Germinal center (tissue), 1 donor: ENCODE measurements around the gene RORB.
A peak's percentile ranks its signal among the peaks of the same experiment; 100 is the strongest.

Source experiments
- DNase-seq: peaks from one replicate; pipeline ENCODE4 v3.0.0; 2012; ENCODE audit warnings: mixed read lengths, low spot score

Gene RORB

DNA sequence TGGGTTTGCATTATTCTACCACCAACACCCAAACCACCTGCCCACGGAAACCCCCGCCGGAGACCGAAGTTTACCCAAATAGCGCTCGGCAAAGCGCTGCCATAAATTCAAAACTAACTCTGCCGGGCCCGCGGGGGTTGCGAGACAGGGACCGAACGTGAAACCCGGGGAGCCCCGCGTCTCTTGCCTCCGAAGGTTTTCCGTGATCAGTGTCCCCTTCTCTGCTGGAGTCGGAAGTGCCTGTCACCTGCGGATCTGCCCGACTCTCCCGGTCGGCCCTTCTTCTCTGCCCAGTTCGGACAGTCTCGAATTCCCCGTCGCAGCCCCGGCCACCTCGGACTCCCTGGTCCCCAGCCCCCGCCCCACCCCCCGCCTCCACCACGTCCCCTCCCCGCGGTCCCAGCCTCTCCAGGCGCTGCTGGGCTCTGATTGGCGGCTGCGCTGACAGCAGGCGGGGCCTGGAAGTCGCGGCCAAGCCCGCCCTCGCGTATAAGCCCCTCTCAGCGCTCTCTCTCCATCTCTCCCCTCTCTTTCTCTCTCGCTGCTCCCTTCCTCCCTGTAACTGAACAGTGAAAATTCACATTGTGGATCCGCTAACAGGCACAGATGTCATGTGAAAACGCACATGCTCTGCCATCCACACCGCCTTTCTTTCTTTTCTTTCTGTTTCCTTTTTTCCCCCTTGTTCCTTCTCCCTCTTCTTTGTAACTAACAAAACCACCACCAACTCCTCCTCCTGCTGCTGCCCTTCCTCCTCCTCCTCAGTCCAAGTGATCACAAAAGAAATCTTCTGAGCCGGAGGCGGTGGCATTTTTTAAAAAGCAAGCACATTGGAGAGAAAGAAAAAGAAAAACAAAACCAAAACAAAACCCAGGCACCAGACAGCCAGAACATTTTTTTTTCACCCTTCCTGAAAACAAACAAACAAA lies at the start of gene RORB:
Gene RORB, plus strand, starts transcription at position 517 of the 929 bp plus-strand sequence. CDS start 642 bp downstream, outside the sequence.
- DNase-seq = peak; percentile 49

DNA sequence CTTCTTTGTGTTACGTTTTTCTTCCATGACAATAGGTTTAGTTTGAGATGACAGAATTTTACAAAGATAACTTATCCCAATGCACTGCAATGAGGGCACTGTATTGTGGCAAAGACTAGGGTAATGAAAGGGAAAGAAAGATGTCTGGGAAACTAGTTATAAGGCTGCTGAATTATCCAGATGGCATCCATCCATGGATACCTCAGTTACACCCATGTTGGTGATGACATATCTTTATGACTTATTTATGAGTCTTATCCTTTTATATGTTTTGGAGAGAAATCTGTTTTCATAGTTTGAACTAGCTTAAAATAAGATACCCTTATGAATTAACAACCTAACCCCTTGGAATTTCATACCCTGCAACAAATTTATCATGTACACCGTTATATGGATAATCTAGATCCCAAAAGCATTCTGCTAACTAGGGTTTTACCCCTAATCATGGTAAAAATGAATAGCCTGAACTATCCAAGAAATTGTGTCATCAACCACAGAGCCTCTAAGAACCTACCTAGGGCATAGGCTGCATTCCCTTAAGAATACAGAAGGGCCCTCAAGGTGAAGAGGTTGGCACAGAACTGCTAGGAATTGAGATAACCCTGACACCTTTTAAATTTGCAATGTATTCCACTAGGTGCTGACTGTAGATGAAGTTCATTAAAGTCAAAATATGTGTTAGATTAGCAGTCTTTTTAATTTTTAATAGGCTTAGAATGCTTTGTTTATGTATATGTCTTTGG lies 49.5 kb upstream of the RORB start:
- no peak for DNase-seq

DNA sequence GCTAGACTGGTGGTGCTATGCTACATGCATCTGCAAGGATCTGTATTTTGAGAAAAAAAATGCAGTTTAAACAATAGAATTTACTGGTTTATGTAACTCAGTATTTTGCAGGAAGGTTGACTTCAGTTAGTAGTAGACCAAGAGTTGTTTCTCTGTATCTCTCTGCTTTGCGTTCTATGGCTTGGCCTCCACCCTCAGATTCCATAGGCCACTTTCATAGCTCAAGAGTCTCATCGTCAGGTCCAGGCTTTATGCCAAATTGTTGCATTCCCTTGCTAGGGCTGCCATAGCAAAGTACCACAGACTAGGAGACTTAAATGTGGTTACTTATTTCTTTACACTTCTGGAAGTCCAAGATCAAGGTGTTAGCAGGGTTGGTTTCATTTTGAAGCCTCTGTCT lies 48.1 kb upstream of the RORB start:
- no peak for DNase-seq

DNA sequence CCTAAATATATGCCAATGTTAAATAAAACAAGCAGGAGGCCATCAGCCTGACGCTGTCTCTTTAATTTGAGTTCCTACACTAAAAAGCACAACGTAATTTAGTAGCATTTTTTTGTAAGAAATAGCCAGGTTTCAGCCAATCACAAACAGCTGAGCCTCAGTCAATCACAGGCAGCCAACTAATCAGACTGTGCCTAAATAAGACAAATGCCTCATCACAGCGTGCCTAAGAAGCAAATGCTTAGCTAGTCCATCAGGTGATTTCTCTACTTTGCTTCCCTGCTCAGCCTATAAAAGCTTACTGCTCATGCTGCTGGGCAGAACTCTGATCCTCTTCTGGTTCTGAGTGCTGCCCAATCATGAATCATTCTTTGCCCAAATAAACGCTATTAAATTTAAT lies 38.3 kb upstream of the RORB start:
- DNase-seq = no peak

DNA sequence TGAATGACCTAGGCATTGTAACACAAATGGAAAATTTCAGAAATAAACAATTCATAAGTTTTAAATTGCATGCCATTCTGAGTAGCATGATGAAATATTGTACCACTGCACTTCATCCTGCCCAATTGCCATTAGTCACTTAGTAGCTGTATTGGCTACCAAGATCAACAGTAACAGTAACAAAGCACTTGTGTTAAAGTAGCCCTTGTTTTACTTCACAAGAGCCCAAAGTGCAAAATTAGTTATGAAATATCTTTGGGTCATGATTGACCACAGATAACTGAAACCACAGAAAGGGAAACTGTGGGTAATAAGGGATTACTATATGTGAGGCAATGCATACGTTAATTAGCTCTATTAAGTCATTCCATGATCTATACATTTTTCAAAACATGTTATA lies 33.3 kb upstream of the RORB start:
- DNase-seq = no peak

DNA sequence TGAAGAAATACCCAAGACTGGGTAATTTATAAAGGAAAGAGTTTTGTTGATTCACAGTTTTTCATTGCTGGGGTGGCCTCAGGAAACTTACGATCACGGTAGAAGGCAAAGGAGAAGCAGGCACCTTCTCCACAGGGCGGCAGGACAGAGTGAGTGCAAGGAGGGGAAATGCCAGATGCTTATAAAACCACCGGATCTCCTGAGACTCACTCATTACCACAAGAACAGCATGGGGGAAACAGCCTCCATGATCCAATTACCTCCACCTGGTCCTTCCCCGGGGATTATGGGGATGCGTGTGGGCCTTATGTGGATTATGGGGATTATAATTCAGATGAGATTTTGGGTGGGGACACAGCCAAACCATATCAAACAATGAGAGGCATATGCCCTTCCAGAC lies 18.5 kb upstream of the RORB start:
- DNase-seq = no peak

DNA sequence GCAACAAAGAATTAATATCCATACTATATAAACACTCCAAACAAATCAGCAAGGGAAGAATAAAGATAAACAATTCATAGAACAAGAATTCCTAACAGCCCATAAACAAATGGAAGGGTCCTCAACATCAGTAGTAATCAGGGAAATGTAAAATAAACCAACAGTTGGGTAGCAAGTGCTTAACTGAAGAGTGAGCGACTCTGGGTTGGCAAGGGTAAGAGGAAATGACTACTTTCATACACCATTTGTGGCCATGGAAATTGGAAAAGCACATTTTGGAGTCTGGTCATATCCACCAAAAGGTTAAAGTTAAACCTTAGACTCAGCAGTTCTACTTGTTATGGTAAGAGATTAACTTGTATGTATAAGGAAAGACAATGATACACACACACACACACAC lies 17.4 kb upstream of the RORB start:
- DNase-seq = no peak

DNA sequence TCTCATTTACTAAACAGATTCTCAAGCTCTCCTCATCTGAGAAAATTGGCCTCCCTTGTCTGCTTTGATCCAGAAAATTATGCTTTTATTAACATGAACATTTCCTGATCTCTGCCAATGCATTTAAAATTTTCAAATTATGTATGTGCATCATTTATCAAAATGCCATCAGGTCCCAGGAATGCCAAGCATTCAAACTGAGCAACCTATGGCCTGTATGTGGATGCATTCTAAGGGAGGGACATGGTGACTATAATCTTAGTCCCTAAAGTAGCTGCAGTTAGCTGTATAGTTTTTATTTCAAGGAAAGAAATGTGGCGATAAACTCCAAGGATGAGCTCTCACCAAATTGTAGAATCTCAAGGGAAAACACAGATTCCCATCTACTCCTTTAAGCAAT lies 9.7 kb upstream of the RORB start:
- DNase-seq = no peak

DNA sequence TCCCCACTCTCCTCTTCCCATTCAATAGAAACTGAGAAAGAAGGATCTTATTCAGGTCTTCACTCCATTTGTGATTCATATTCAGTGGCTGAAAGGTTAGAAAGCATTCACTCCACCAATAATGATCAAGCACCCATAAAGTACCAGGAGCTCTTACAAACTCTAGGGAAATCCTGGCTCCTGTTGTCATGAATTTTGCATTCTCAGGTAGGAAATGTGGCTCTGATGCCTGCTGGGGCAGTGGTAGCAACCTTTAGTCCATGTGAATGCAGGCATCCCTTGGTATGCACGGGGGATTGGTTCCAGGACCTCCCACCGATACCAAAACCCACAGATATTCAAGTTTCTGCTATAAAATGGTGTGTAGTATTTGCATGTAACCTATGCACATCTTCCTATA lies 3.6 kb upstream of the RORB start:
- no peak for DNase-seq

DNA sequence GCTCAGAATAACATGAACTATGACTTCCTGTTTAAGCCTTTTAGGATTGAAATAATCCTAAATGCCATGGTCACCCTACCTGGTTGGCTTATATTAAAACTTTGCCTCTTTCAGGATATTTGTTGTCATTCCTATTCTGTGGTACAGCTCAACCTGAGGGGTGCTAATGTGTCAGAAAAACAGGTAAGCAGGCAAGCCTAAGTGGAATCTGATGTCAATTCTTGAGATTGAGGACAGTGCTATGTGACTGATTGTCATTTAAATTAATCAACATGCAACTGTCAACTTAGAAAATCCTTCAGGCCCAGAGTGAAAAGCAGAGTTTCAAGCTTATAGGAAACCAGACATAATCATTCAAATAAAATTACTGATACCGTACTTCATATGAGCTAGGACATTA lies 2.6 kb upstream of the RORB start:
- DNase-seq = no peak

DNA sequence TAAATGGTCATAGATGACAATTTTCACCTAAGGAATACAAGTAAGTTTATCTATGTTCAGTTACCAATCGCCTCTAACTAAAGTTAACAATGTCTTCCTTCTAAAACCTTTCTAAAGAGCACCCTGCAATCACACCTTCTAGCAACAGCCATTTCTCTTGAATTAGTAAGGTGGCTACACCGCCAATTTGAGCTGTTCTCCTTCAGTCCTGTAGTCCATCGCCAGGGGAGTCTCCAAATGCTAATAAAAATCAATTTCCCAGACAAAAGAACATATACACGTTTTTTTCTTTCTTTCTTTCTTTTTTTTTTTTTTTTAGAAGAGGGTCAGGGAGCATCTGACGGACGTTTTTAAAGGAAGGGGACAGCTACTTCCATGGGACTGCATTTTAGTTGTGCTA lies 729 bp upstream of the RORB start:
- no peak for DNase-seq

DNA sequence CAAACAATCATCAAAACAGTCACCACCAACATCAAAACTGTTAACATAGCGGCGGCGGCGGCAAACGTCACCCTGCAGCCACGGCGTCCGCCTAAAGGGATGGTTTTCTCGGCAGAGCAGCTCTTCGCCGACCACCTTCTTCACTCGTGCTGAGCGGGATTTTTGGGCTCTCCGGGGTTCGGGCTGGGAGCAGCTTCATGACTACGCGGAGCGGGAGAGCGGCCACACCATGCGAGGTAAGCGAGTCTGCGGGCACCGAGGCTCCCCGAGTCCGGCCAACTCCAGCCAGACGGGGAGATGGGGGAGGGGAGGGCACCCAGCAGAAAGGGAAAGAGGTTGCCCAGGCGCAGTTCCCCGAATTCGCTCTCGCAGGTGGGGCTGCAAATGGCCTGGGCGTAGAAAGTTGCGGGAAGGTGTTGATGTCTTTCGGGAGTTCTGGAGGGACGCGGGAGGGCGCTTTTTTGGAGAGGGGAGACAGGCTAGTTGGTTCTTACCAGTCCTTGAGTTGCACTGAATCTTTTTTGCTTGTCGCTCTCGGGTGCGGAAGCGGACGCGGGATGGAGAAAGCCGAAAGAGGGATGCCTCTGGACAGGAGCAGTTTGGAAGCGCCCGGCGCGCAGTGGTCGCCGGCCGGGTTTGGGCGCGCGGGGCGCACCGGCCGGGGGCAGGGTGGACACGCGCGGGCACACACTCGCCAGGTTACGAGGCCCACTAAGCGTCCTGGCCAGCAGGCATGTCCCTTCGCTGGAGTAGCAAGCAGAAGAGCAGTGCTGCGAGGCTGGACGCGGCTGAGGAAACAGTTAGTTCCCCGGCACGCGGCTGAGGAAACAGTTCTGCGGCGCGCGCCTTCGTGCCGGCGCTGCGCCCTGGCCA lies 849 bp downstream of the RORB start:
- DNase-seq = peak; percentile 17

DNA sequence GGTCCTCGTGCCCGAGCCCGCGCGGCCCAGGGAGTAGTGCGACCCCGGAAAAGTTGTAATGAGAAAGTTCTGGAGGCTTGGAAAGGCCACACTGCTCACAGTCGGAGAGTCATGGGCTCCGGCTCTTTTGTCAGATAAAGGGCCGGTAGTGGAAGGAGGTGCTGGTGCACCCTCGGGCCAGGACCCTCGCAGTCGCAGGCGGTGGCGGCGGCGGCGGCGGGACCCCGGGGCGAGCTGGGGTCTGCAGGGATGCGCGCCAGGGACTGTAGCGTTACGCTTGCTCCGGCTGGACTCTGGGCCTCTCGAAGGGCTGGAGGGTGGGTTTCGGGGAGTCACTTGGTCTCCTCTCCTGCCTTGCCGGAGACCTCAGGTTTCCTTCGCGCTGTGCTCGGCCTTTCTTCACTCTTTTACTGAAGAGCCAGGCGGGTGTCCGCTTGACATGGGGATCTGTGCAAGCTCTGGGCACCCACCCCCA lies 1.5 kb downstream of the RORB start:
- DNase-seq = no peak

DNA sequence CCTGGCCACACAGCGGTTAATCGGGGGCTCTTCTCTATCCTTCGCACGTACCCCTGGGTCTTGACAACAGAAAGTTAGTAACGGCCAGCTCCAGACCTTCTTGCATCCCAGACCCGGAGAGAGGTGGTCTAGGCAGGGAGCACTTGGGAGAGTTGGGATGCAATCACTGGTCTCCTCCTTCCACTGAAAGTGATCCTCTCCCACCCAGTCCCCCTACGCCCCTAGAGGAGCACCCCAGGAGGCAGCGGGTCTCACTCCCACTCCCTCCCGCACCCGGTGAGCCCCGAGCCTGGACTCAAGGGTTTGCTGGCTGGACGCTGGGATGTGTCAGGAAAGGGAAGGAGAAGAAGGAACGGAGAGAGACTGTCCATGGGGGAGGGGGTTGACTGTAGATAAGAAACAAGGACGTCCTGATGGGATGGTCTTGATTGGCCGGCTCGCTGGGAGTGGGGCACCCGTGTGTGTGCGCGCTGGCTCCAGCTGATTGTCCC lies 2.0 kb downstream of the RORB start:
- DNase-seq = no peak

DNA sequence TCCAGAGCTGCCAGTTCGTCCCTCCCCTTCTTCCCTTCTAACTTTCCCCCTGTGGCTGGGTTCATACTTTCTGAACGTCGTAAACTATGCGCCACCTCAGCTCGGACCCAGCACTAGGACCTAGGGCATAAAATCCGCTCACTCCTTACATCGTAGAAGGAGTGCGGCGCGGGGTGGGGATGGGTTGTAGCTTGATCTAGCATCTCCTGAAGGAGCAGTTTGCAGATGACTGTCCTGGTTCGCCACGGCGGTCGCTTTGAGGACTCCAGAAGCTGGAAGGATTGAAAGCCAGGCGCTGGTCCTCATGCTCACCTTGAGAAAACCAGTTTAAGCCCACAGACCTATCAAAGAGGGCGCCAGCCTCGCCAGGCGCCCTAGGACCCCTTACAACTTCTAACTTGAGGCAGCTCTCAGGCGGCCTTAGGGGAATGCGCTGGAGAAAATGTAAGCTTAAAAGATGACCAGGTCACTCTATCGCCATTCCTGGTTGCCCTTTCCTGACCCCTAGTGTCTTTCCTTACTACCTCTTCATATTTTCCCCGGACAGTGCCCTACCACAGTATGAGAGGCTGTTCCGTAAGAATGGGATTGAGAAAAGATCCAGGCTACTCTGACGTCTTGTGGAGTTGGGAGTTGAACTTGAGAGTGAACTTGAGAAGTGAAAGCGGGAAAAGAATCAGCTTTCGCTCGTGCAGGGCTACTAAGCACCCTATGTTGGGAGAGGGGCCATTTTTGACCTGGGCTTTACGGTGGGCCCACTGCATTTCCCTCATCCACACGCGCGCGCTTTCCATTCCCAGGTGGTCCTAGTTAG lies 2.8 kb downstream of the RORB start:
- no peak for DNase-seq

DNA sequence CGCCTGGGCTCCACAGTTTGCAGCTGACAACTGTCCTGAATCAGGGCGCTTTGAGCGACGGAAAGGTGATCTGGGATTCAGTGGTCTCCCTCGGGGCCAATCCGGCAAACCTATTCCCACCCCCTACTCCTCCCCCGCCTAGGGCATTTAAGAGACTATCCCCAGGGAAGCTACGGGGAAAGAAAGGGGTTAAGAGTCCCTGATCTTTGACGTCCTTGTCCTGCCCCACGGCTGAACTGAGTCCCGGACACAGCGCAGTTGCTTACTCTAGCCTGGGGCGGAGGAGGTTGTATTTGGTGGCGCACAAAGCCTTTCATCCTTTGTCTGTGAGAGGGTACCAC lies 3.4 kb downstream of the RORB start:
- no peak for DNase-seq

DNA sequence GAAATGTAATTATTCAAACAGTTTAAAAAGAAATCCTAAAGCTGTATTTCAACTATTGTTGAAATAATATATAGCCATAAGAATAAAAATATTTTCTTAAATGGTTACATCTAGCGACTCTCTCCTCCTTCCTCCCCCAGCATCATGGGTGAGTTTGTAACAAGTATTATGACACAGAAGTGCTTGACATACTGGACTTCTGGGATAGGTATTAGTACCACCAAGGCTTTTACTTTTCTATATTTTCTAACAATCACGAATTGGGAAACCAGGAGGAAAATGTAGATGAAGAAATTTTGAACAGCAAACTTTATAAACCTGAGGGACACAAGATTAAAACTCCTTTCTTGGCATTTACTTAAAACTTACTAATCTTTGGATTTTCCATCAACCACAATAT lies 4.4 kb downstream of the RORB start:
- no peak for DNase-seq

DNA sequence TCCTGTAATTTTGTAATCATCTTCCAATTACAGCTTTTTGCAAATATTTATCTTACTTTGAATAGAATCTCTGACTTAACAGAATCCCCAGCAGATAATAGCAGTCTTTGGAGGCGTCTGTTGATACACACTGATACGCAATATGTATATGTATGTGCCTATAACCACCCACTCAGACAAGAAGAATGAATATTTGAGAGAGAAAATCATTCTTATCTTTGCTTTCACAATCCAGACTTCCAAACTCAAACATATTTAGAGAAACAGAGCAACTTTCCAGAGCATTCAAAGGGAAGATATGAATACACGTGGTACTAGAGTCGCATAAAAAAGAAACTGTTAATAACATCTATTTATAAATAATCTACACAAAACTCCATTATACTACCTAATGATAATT lies 6.1 kb downstream of the RORB start:
- DNase-seq = no peak

DNA sequence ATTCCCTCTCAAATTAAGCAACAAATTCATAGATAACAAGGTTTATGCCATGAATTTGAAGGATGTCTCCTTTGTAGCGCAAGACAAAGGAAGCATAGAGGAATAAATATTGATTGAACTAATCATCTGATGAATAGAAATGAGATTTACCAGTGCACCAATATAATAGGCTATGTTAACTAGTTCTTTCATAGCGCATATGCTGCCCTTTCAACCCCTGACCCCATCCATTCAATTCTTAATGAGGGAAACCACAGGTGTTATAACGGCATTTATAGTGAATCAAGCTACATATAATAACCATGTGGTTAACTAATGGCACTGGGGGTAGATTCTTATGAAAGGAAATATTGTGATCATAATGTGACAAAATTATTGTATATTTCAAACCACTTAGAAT lies 6.5 kb downstream of the RORB start:
- DNase-seq = no peak

DNA sequence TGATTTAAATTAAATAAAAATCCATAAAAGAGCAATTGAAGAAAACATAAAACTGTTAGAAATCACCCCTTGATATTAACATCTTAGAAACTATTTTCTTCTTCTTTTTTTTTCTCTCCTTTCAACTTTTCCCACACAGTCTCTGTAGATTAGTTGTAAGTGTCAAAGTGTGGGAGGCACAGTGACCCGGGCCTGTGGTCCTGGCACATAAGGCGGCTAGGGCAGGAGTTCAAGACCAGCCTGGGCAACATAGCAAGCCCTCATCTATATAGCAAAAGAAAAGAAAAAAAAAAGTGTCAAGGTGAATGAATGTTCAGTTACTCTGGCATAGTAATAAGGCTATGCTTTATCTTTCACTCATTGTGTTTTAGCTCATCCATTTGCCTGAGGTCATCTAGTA lies 14.2 kb downstream of the RORB start:
- DNase-seq = no peak

DNA sequence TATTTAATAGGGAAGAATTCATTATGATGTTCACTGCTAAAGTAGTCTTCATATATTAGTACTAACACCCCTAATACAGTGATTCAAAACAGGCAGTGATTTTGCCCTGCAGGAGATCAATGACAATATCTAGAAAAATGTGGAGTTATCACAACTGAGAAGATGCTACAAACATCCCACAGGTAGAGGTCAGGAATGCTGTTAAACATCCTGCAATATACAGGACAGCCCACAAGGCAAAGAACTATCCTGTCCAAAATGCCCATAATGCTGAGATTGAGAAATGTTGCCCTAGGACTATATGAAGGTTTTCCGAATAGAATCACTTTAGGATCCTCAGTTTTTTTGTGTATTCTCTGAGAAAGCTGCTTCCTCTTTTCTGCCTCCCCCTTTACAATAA lies 15.3 kb downstream of the RORB start:
- no peak for DNase-seq
